ENCODE results near the gene CCDC152.

DNA sequence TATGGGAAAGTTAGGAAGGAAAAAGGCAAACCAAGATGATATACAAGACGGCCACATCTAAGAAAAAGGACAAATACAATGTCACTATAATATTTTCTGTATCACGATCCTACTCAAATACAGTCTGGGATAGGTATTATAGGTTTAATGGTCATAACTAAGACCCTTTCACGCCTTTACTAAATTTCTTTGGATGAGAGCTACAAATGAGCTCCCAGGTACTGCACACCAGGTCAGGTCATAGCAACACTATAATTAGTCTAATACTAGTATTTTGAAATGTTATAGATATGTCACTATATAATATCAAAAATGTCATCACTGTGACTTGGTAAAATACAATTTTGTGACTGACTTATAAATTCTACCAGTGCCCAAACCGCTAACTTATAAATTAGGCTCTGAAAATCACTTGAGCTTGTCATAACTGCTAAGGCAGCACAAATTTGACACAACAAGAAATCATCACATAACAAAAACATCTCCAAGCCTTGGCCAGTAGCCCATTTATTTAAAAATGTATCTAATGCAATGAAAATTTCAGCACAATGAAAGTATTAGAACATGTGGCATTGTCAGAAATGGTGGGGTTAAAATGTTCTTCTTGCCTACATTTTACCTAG lies 48.2 kb downstream of the CCDC152 start:
- TF ChIP-seq EP300 (IDR thresholded peaks at IDR 0.05; ENCODE audit: borderline replicate concordance) (no peak), CEBPB (IDR thresholded peaks at IDR 0.05) (no peak), RAD21 (IDR thresholded peaks at IDR 0.05; ENCODE audit: low read depth) (no peak), TEAD4 (IDR thresholded peaks at IDR 0.05) (no peak), TAF1 (IDR thresholded peaks at IDR 0.05; ENCODE audit: low read depth) (no peak), YY1 (IDR thresholded peaks at IDR 0.05; ENCODE audit: low read depth) (no peak), CREB1 (IDR thresholded peaks at IDR 0.05; ENCODE audit: low read depth) (no peak), NFIC (IDR thresholded peaks at IDR 0.05) (no peak), TCF12 (IDR thresholded peaks at IDR 0.05; ENCODE audit: low read depth) (no peak), FOXM1 (IDR thresholded peaks at IDR 0.05; ENCODE audit: borderline replicate concordance, low read depth) (no peak), EGR1 (IDR thresholded peaks at IDR 0.05) (no peak), ZBTB7A (IDR thresholded peaks at IDR 0.05; ENCODE audit: low read depth) (no peak)
- TF ChIP-seq, protein P1, sequence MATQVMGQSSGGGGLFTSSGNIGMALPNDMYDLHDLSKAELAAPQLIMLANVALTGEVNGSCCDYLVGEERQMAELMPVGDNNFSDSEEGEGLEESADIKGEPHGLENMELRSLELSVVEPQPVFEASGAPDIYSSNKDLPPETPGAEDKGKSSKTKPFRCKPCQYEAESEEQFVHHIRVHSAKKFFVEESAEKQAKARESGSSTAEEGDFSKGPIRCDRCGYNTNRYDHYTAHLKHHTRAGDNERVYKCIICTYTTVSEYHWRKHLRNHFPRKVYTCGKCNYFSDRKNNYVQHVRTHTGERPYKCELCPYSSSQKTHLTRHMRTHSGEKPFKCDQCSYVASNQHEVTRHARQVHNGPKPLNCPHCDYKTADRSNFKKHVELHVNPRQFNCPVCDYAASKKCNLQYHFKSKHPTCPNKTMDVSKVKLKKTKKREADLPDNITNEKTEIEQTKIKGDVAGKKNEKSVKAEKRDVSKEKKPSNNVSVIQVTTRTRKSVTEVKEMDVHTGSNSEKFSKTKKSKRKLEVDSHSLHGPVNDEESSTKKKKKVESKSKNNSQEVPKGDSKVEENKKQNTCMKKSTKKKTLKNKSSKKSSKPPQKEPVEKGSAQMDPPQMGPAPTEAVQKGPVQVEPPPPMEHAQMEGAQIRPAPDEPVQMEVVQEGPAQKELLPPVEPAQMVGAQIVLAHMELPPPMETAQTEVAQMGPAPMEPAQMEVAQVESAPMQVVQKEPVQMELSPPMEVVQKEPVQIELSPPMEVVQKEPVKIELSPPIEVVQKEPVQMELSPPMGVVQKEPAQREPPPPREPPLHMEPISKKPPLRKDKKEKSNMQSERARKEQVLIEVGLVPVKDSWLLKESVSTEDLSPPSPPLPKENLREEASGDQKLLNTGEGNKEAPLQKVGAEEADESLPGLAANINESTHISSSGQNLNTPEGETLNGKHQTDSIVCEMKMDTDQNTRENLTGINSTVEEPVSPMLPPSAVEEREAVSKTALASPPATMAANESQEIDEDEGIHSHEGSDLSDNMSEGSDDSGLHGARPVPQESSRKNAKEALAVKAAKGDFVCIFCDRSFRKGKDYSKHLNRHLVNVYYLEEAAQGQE (IDR thresholded peaks at IDR 0.05; ENCODE audit: low read depth): no peak
- TF ChIP-seq, protein P2, sequence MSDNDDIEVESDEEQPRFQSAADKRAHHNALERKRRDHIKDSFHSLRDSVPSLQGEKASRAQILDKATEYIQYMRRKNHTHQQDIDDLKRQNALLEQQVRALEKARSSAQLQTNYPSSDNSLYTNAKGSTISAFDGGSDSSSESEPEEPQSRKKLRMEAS (IDR thresholded peaks at IDR 0.05): no peak

Data from Ishikawa (cell line).